ENCODE results near the gene BABAM1.

The BABAM1 gene

DNA sequence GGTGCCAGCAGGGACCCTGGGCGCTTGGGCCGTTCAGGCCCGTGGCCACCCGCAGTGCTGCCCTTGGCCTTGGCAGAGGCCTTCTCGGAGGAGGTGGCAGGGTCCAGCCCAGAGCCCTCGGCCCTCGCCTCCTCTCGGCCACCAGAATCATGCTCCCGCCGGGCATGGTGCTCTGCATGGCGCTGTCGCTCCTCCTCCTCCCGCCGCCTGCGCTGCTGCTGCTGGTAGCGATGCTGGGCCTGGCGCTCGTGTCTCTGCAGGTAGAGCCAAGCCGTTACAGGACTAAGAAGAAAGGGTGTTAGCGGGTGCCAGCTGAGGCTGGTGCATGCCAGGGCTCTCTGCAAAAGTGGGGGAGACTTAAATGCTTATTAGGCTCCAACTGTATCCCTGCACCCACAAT, 57.9 kb downstream of the BABAM1 start:
- DNase-seq: no peak

DNA sequence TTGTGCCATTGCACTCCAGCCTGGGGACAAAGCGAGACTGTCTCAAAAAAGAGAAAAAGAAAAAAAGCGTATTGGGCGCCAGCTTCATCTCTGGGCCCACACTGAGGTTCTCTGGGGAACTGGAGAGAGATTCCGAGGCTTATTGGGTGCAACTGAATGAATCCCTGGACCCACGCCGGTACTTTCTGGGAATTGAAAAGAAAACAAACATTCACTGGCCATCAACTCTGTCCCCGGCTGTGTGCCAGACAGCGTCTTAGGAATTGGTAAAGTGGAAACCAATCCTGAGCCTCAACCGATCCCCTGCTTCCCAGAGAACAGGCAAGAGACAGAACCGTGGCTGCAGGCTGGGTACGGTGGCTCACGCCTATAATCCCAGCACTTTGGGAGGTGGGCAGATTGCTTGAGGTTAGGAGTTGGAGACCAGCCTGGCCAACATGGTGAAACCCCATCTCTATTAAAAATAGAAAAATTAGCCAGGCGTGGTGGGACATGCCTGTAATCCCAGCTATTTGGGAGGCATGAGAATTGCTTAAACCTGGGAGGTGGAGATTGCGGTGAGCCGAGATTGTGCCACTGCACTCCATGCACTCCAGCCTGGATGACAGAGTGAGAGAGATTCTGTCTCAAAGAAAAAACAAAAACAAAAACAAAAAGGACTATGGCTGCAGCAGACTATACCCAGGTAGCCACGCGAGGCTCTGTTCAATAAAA, 58.8 kb downstream of the BABAM1 start:
- no peak for DNase-seq

DNA sequence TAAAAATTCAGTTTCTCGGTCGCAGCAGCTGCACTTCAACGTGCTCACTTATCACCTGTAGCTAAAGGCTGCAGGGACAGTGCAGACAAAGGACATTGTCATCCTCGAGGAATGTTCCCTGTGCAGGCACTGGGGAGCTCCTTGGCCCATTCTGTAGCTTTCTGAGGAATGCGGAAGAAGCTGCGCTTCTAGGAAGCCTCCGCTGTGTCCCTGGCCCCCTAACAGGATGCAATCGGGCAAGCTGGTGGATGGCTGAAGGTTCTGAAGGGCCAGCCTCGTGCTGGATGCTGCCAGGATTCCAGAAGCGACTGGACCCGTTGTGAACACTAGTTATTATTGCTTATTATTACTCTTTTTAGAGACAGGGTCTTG, 59.3 kb downstream of the BABAM1 start:
- DNase-seq: no peak

DNA sequence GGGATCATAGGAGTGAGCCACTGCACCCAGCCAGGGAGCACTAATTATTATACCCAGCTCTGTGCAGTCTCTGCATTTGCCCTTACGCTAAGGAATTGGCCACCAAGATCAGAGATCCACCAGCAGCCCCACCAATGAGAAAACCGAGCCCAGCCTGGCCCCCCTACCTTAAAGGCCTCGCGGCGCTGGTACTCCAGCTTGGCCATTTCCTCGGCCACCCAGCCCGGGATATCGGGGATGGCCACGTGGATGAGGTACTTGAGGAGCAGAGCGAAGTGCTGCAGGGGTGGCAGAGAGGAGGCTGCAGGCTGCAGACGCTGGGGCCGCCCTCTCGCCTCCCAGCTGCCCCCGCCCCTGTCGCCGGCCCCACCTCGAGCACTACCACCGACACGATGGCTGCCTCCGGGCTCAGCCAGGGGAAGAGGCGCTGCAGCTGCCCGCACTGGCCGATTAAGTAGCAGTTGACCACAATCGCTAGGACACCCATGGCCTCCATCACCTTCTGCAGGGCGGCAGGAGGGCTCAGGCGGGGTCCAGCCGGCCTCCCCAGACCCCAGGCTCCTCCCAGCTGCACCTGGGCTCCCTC, 59.9 kb downstream of the BABAM1 start:
- DNase-seq: peak; percentile 69

DNA sequence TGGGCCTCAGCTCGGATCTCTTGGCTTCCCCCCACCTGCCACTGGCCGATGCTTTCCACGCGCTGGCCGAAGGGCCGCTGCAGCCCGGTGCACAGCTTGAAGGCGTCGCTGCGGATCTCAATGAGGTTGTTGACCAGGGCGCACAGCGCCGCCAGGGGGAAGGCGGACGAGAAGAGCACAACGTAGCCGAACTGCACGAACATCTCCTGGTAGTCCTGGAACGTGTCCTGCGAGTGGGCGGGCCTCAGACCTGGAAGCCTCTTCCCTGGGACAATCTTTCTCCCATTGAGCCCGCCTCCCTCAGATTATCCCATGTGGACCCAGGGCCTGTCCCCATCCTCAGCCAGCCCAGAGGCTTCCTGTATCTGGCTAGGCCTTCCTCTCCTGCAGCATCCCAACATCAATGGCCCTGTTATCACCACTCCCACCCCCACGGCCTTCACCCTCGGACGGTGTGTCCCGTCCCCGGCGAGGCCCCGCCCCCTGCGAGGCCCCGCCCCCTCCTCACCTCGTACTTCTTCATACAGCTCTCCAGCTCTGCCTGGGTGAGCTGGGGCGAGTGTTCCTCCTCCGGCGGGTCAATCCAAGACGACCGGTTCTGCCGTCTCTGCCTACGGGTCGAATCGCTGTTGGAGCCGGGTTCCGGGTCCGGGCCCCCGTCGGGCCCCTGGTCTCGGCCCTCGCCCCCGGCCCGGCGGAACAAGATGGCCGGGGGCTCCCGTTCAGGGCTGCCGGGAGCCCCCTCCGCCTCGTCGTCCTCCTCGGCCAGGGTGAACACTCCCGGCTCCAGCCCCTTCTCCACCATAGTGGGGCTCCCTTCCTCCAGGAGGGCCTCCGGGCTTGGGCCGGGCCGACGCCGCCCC, 60.6 kb downstream of the BABAM1 start:
- DNase-seq: peak; percentile 97

Data from DMS53 (cell line).